Sigmoid colon (tissue), 3 donors: ENCODE data around the gene AMZ2.
"Not testable (repeated sequence)": the region's sequence is repeated elsewhere in the genome, so short reads cannot be mapped to it uniquely, and the experiment has no call there.

Source experiments
- POLR2A ChIP-seq, 2 donors: fragments of 450-650 bp; IDR thresholded peaks; one replicate each; pipeline ENCODE4 v1.6.1; 2016; ENCODE audit warnings: antibody characterized with exemption in 2 of 2, mild to moderate bottlenecking in 2 of 2, moderate library complexity in 2 of 2
- TF ChIP-seq, protein P1 (sequence below), 4 experiments: fragments of 450-650 bp in 3 of 4; fragments of 200-600 bp in 1 of 4; IDR thresholded peaks; one replicate each; pipeline ENCODE4 v1.5.1; 2016 to 2019; ENCODE audit warnings: antibody characterized with exemption in 4 of 4, mild to moderate bottlenecking in 3 of 4, moderate library complexity in 2 of 4

GRCh38 chr17:68281965-68282364 lies 34.1 kb downstream of the AMZ2 start:
- TF ChIP-seq, protein P1, sequence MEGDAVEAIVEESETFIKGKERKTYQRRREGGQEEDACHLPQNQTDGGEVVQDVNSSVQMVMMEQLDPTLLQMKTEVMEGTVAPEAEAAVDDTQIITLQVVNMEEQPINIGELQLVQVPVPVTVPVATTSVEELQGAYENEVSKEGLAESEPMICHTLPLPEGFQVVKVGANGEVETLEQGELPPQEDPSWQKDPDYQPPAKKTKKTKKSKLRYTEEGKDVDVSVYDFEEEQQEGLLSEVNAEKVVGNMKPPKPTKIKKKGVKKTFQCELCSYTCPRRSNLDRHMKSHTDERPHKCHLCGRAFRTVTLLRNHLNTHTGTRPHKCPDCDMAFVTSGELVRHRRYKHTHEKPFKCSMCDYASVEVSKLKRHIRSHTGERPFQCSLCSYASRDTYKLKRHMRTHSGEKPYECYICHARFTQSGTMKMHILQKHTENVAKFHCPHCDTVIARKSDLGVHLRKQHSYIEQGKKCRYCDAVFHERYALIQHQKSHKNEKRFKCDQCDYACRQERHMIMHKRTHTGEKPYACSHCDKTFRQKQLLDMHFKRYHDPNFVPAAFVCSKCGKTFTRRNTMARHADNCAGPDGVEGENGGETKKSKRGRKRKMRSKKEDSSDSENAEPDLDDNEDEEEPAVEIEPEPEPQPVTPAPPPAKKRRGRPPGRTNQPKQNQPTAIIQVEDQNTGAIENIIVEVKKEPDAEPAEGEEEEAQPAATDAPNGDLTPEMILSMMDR (IDR thresholded peaks at IDR 0.05), result not testable (repeated sequence)
- not testable (repeated sequence) for TF ChIP-seq POLR2A (IDR thresholded peaks at IDR 0.05)
